Hepatocyte (in vitro differentiated cells): ENCODE measurements around the gene ERCC1. TPM values are rescaled to one million over a fixed set of nuclear protein-coding genes. Genes with fewer than 3 reads are reported as not detected.

Source experiments
- DNase-seq: peaks from one replicate; pipeline ENCODE4 v3.0.0-alpha.2; 2016; ENCODE audit warnings: low spot score
- H2AFZ ChIP-seq: fragments of 200-600 bp; sonication (generic); 2 replicates; pipeline ENCODE4 v1.6.0; 2016; ENCODE audit warnings: antibody characterized with exemption, mild to moderate bottlenecking
- H3K27ac ChIP-seq: fragments of 200-600 bp; sonication (generic); 2 replicates; pipeline ENCODE4 v1.5.1; 2016; ENCODE audit warnings: mild to moderate bottlenecking
- H3K27me3 ChIP-seq: fragments of 200-600 bp; sonication (generic); 2 replicates; pipeline ENCODE4 v1.6.1; 2016
- H3K36me3 ChIP-seq: fragments of 200-600 bp; sonication (generic); replicated peaks from 2 replicates; pipeline ENCODE4 v1.5.1; 2016; ENCODE audit warnings: low read depth; ENCODE audit not compliant: insufficient read depth
- H3K4me1 ChIP-seq: fragments of 200-600 bp; sonication (generic); 2 replicates; pipeline ENCODE4 v1.5.1; 2016; ENCODE audit warnings: mild to moderate bottlenecking, moderate library complexity; ENCODE audit not compliant: insufficient read depth
- H3K4me2 ChIP-seq: fragments of 200-600 bp; sonication (generic); 2 replicates; pipeline ENCODE4 v1.6.0; 2016
- H3K4me3 ChIP-seq: fragments of 200-600 bp; sonication (generic); 2 replicates; pipeline ENCODE4 v1.5.1; 2016; ENCODE audit warnings: mild to moderate bottlenecking
- H3K79me2 ChIP-seq: fragments of 200-600 bp; sonication (generic); 2 replicates; pipeline ENCODE4 v1.6.0; 2017; ENCODE audit warnings: mild to moderate bottlenecking
- H3K9me2 ChIP-seq: fragments of 200-600 bp; sonication (generic); replicated peaks from 2 replicates; pipeline ENCODE4 v1.6.0; 2017; ENCODE audit warnings: mild to moderate bottlenecking; ENCODE audit not compliant: insufficient read depth
- H3K9me3 ChIP-seq: fragments of 200-600 bp; sonication (generic); 2 replicates; pipeline ENCODE4 v1.5.1; 2016; ENCODE audit warnings: low read depth, mild to moderate bottlenecking
- H4K20me1 ChIP-seq: fragments of 200-600 bp; sonication (generic); 2 replicates; pipeline ENCODE4 v1.6.0; 2016; ENCODE audit warnings: mild to moderate bottlenecking; ENCODE audit not compliant: insufficient read depth, poor library complexity, severe bottlenecking
- EZH2 ChIP-seq: fragments of 200-600 bp; sonication (generic); IDR thresholded peaks from 2 replicates; pipeline ENCODE4 v1.6.1; 2016; ENCODE audit warnings: antibody characterized with exemption, mild to moderate bottlenecking, borderline replicate concordance
- EZH2phosphoT487 ChIP-seq: fragments of 200-600 bp; sonication (generic); IDR thresholded peaks from one replicate; pipeline ENCODE4 v1.6.1; 2018; ENCODE audit warnings: antibody characterized with exemption, mild to moderate bottlenecking, low read depth, moderate library complexity; ENCODE audit not compliant: unreplicated experiment, severe bottlenecking
- WGBS: methylation state at CpG from one replicate; pipeline ENCODE4 v1.1.6; 2016; ENCODE audit warnings: low lambda C conversion rate; ENCODE audit errors: missing lambda C conversion rate; 5-methylcytosine and 5-hydroxymethylcytosine counted together
- polyA plus RNA-seq: library from polyadenylated mRNA; unstranded; fragments of >200 nt; fragmentation: Nextera tagmentation; extraction: Ambion mirVana; gene quantifications from 2 replicates; pipeline ENCODE4 v1.2.1, GENCODE V29; 2016
- total RNA-seq: library from RNA; depleted of rRNA; stranded (reverse); fragments of >200 nt; gene quantifications from 2 replicates; pipeline ENCODE4 v1.2.3, GENCODE V29; 2014
- TF ChIP-seq, protein P1 (sequence below): fragments of 200-600 bp; sonication (generic); IDR thresholded peaks from 2 replicates; pipeline ENCODE4 v1.5.1; 2016; ENCODE audit warnings: antibody characterized with exemption, mild to moderate bottlenecking; ENCODE audit not compliant: poor library complexity

Gene ERCC1
- total and polyA plus RNA-seq, 2 experiments from 2014 or later = 42.5 to 66.7 TPM

DNA sequence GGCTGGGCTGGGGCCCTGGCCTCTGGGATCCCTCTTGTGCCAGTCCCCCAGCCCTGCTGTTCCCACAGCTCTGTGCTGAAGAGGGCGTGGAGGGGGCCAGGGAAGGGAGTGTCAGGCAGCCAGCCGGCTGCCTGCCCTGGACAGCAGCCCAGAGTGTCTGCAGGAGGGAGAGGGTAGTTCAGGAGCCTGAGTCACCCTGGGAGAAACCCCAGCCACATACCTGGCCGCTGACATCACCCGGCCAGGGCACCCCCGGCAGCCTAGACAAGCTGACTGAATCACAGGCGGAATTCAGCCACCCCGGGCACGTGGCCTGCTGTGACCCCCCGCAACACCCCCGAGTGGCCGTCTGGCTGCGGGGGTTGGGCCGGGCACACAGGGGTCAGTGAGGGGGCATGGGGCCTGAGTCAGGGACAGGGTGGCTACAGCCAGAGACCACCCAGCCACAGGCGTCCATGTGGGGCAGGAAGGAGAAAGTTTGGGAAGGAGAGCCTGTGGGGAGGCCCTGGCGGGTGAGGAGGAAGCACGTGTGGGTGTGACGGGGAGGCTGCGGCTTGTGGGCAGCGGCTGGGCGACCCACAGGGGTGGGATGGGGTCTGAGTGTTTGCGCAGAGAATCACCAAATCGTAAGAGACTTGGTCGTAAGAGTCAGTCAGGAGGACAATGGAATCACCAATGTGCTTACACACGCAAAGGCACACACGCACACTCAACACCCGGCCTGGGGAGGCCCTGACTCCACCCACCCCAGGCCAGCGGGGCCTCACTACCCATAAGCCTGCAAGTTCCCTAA lies 32.2 kb upstream of the ERCC1 start:
- TF ChIP-seq EZH2phosphoT487 = no peak
- no peak for TF ChIP-seq EZH2
- TF ChIP-seq, protein P1, sequence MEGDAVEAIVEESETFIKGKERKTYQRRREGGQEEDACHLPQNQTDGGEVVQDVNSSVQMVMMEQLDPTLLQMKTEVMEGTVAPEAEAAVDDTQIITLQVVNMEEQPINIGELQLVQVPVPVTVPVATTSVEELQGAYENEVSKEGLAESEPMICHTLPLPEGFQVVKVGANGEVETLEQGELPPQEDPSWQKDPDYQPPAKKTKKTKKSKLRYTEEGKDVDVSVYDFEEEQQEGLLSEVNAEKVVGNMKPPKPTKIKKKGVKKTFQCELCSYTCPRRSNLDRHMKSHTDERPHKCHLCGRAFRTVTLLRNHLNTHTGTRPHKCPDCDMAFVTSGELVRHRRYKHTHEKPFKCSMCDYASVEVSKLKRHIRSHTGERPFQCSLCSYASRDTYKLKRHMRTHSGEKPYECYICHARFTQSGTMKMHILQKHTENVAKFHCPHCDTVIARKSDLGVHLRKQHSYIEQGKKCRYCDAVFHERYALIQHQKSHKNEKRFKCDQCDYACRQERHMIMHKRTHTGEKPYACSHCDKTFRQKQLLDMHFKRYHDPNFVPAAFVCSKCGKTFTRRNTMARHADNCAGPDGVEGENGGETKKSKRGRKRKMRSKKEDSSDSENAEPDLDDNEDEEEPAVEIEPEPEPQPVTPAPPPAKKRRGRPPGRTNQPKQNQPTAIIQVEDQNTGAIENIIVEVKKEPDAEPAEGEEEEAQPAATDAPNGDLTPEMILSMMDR = no peak
- Histone ChIP-seq H3K36me3 (no peaks in the 10 kb centered on the region), H3K4me2 (peak overlapping the region; percentile 71), H3K27ac (peak overlapping the region; percentile 99), H3K79me2 (no peaks in the 10 kb centered on the region), H3K9me3 (no peaks in the 10 kb centered on the region), H3K4me1 (peaks cover 20% of the 10 kb centered on the region), H3K4me3 (no peak overlapping the region), H2AFZ (no peak overlapping the region), H3K9me2 (no peaks in the 10 kb centered on the region), H4K20me1 (no peaks in the 10 kb centered on the region), H3K27me3 (no peaks in the 10 kb centered on the region)
- 12% methylated on average over 20 of the region's 27 CpGs for WGBS
- peak; percentile 98 for DNase-seq

DNA sequence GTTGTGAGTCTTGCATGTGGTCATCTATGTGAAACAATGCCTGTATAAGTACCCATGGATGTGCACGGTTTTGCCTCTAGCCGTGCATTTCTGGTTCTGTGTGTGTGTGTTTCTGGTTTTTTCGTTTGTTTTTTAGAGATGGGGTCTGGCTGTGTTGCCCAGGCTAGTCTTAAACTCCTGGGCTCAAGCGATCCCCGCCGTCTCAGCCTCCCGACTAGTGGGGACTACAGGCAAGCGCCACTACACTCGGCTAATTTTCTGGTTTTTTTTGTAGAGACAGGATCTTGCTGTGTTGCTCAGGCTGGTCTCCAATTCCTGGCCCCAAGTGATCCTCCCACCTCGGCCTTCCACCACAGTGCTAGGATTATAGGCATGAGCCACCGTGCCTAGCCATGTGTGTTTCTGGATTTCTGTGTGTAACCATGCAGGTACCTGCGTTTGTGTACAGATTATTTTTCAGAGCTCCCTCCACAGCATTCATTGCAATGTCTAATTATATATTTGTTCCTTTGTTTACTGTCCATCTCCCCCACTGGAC lies 28.2 kb upstream of the ERCC1 start:
- H3K27me3 ChIP-seq = no peaks in the 10 kb centered on the region
- 88% methylated on average over 12 of the region's 12 CpGs for WGBS
- no peaks in the 10 kb centered on the region for H3K9me2 ChIP-seq
- H3K4me3 ChIP-seq = no peak overlapping the region
- H3K27ac ChIP-seq = peak overlapping the region; percentile 94
- no peaks in the 10 kb centered on the region for H3K79me2 ChIP-seq
- no peaks in the 10 kb centered on the region for H3K9me3 ChIP-seq
- no peaks in the 10 kb centered on the region for H4K20me1 ChIP-seq
- no peak for TF ChIP-seq EZH2
- TF ChIP-seq EZH2phosphoT487 = no peak
- TF ChIP-seq, protein P1 = no peak
- no peaks in the 10 kb centered on the region for H3K36me3 ChIP-seq
- DNase-seq = no peak
- peak overlapping the region; percentile 95 for H3K4me2 ChIP-seq
- peaks cover 22% of the 10 kb centered on the region for H3K4me1 ChIP-seq
- H2AFZ ChIP-seq = no peak overlapping the region

DNA sequence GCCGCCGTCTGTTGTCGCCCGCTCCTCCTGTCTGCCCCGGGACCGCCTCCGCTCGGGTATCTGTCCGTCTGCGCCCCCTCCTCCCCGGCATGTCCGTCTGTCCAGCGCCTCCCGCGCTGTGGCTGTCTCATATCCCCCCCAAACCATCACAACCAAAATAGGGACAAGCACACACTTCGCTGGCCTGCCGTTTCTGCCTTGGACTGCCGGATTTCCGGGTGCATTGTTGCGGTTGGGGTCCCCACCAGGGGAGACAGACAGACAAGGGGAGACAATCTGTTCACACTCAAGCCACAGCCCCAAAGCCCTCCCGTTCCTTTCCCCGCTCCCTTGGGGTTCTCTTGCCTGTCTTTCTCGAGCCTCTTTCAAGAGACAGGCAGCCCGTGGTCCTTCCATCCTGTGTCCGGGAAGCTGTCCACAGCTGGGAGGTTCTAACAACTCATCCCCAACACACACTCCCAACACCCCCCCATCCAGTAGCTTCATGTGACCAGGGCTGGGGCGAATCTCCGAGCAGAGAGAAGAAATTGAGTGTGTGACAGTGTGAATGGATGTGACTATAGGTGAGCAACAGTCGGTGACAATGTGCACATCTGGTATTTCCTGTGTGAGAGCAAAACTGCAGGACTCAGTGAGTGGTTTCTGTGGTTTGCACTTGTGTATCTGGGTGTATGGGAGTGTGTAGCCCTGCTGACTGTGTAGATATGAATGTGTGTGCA lies 27.6 kb upstream of the ERCC1 start:
- WGBS = 23% methylated on average over 25 of the region's 28 CpGs

More for the DNA sequence above, 27.6 kb upstream of the ERCC1 start:
- H3K9me3 ChIP-seq = no peaks in the 10 kb centered on the region
- no peaks in the 10 kb centered on the region for H3K9me2 ChIP-seq
- no peaks in the 10 kb centered on the region for H3K36me3 ChIP-seq
- no peak for TF ChIP-seq EZH2
- no peak for TF ChIP-seq EZH2phosphoT487
- TF ChIP-seq, protein P1 = no peak
- no peaks in the 10 kb centered on the region for H3K79me2 ChIP-seq
- H4K20me1 ChIP-seq = no peaks in the 10 kb centered on the region
- H3K4me3 ChIP-seq = peak overlapping the region; percentile 44
- H3K4me1 ChIP-seq = peaks cover 18% of the 10 kb centered on the region
- H3K27ac ChIP-seq = peak overlapping the region; percentile 94
- H3K27me3 ChIP-seq = no peaks in the 10 kb centered on the region
- H3K4me2 ChIP-seq = peak overlapping the region; percentile 95
- H2AFZ ChIP-seq = peak overlapping the region; percentile 59
- peak; percentile 62 for DNase-seq
